ENCODE results near the gene PRDM15.

- TF ChIP-seq, protein P1, sequence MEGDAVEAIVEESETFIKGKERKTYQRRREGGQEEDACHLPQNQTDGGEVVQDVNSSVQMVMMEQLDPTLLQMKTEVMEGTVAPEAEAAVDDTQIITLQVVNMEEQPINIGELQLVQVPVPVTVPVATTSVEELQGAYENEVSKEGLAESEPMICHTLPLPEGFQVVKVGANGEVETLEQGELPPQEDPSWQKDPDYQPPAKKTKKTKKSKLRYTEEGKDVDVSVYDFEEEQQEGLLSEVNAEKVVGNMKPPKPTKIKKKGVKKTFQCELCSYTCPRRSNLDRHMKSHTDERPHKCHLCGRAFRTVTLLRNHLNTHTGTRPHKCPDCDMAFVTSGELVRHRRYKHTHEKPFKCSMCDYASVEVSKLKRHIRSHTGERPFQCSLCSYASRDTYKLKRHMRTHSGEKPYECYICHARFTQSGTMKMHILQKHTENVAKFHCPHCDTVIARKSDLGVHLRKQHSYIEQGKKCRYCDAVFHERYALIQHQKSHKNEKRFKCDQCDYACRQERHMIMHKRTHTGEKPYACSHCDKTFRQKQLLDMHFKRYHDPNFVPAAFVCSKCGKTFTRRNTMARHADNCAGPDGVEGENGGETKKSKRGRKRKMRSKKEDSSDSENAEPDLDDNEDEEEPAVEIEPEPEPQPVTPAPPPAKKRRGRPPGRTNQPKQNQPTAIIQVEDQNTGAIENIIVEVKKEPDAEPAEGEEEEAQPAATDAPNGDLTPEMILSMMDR (conservative IDR thresholded peaks at IDR 0.05; ENCODE audit: low read length), result no peak
- no peak for TF ChIP-seq EZH2phosphoT487 (IDR thresholded peaks at IDR 0.05; ENCODE audit: borderline replicate concordance, low read depth, low read length)
Observed at GRCh38 chr21:41761934-41762635, 117.1 kb downstream of the PRDM15 start.
